ENCODE results near the gene MALT1. TPM values are rescaled to one million over a fixed set of nuclear protein-coding genes. Genes with fewer than 3 reads are reported as not detected.

MALT1 gene
- total RNA-seq, 1 donor from 2014 or later: 14.1 TPM

DNA sequence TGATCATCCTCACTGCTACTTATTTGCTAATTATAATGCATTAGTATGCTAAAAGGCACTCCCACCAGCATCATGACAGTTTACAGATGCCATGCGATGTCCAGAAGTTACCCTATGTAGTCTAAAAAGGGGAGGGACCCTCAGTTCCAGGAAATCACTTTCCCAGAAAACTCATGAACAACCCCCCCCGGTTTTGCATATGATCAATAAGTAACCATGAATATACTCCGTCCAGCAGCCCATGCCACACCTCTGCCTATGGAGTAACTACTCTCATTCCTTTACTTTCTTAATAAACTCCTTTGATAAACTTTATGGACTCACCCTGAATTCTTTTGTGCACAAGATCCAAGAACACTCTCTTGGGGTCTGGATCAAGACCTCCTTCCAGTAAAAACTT, 86.8 kb downstream of the MALT1 start:
- Mint-ChIP-seq H3K27ac (no peak overlapping the region), H3K4me3 (ENCODE audit: low read depth) (no peak overlapping the region), H3K36me3 (ENCODE audit: insufficient read depth) (no peaks in the 10 kb centered on the region), H3K9me3 (ENCODE audit: low read depth) (no peaks in the 10 kb centered on the region), H3K4me1 (ENCODE audit: low read depth) (no peaks in the 10 kb centered on the region), H3K27me3 (peaks cover 14% of the 10 kb centered on the region)
- TF ChIP-seq, protein P1, sequence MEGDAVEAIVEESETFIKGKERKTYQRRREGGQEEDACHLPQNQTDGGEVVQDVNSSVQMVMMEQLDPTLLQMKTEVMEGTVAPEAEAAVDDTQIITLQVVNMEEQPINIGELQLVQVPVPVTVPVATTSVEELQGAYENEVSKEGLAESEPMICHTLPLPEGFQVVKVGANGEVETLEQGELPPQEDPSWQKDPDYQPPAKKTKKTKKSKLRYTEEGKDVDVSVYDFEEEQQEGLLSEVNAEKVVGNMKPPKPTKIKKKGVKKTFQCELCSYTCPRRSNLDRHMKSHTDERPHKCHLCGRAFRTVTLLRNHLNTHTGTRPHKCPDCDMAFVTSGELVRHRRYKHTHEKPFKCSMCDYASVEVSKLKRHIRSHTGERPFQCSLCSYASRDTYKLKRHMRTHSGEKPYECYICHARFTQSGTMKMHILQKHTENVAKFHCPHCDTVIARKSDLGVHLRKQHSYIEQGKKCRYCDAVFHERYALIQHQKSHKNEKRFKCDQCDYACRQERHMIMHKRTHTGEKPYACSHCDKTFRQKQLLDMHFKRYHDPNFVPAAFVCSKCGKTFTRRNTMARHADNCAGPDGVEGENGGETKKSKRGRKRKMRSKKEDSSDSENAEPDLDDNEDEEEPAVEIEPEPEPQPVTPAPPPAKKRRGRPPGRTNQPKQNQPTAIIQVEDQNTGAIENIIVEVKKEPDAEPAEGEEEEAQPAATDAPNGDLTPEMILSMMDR (IDR thresholded peaks at IDR 0.05; ENCODE audit: unreplicated experiment): no peak
- DNase-seq (ENCODE audit: low spot score, unreplicated experiment): no peak

DNA sequence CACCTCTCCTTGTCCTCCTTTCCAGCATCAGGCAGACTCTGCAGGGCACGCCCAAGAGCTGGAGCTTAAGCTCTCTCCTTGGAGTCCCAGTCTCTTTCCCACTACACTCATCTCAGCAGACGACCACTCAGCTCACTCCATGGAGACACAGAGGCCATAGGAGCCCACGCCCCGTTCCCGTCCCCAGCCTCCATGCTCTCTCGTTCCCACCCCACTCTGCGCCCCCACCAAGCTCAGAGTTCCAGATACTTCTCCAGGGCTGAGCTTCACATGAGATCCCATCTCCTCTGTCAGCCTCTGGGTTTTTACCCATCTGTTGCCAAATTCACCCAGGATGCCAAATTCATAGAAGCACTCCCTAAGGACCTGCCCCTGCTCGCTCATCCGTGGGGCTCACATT, 87.3 kb downstream of the MALT1 start:
- no peak for DNase-seq (ENCODE audit: low spot score, unreplicated experiment)
- no peaks in the 10 kb centered on the region for H3K9me3 Mint-ChIP-seq (ENCODE audit: low read depth)
- H3K36me3 Mint-ChIP-seq (ENCODE audit: insufficient read depth): no peaks in the 10 kb centered on the region
- no peaks in the 10 kb centered on the region for H3K4me1 Mint-ChIP-seq (ENCODE audit: low read depth)
- H3K27ac Mint-ChIP-seq: peak overlapping the region; percentile 10
- H3K4me3 Mint-ChIP-seq (ENCODE audit: low read depth): no peak overlapping the region
- peaks cover 18% of the 10 kb centered on the region for H3K27me3 Mint-ChIP-seq
- TF ChIP-seq, protein P1 (IDR thresholded peaks at IDR 0.05; ENCODE audit: unreplicated experiment): no peak

DNA sequence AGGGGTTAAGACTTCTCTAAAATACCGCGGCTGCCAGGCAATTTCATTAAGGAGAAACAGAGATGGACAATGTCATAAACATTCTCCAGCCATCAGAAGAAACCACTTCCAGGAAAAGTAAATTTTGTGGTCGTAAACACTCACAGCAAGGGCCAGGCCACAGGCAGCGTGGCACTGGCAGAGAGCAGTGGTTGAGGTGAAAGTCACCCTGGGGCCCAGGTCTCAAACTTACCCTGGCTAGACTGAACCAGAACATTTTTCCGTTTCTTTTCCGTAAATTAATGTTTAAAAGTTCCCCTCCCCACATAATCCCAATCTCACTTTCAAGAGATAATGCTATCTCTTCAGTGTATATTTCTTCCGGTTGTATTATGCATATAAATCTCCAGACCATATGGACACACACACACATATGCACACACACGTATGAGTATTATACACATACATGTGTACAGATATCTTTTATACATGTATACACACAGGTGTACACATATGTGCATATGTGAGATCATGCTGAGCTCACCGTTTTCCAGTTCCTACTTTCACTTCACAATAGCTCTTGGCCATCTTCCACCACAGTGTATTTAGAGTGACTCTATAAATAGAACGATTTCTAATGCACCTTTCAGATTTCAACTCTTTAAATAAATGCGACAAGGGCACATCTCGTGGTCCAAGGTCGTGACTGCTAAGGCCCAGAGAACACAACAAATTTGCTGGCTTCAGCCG, 90.1 kb downstream of the MALT1 start:
- H3K27ac Mint-ChIP-seq: no peak overlapping the region
- no peaks in the 10 kb centered on the region for H3K9me3 Mint-ChIP-seq (ENCODE audit: low read depth)
- no peaks in the 10 kb centered on the region for H3K36me3 Mint-ChIP-seq (ENCODE audit: insufficient read depth)
- peaks cover 33% of the 10 kb centered on the region for H3K27me3 Mint-ChIP-seq
- no peak for DNase-seq (ENCODE audit: low spot score, unreplicated experiment)
- no peaks in the 10 kb centered on the region for H3K4me1 Mint-ChIP-seq (ENCODE audit: low read depth)
- no peak overlapping the region for H3K4me3 Mint-ChIP-seq (ENCODE audit: low read depth)
- TF ChIP-seq, protein P1 (IDR thresholded peaks at IDR 0.05; ENCODE audit: unreplicated experiment): no peak

DNA sequence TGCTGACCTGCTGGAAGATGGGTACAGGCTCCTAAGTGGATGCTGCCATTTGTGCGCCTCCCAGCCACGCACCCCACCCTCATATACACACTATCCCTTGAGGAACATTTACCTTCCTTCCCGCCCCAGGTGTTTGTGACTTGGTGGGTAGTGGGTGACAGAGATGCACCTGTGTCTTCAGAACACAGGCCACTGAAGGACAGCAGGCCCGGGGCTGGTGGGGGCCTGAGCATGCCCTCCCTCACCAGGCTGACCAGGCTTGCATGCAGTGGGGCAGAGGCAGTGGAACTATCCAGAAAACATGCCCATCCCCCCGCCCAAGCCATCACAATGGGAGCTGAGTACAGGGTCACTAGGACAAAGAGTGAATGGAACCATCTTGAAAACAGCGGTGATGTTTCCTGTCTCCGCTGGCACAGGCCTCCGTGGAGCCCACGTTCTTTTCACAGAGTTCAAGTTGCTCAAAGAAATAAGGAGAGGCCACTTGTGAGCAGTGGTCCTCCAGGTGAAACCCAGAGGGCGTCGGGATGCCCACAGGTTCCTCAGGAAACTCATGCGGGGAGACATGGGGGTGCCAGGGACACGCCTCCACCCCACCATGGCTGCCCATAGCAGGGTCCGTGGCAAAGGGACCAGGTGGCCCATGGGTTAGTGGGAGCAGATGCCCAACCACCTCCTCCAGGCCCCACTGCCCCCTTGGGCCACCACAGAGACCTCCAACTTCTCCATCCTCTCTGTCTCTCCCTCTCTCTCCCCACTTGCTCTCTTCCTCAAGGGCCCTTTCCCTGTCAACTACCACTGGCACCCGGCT, 90.9 kb downstream of the MALT1 start:
- Mint-ChIP-seq H3K27ac (no peak overlapping the region), H3K27me3 (peaks cover 41% of the 10 kb centered on the region), H3K9me3 (ENCODE audit: low read depth) (no peaks in the 10 kb centered on the region), H3K36me3 (ENCODE audit: insufficient read depth) (no peaks in the 10 kb centered on the region), H3K4me3 (ENCODE audit: low read depth) (no peak overlapping the region), H3K4me1 (ENCODE audit: low read depth) (no peaks in the 10 kb centered on the region)
- no peak for DNase-seq (ENCODE audit: low spot score, unreplicated experiment)
- TF ChIP-seq, protein P1 (IDR thresholded peaks at IDR 0.05; ENCODE audit: unreplicated experiment): no peak

DNA sequence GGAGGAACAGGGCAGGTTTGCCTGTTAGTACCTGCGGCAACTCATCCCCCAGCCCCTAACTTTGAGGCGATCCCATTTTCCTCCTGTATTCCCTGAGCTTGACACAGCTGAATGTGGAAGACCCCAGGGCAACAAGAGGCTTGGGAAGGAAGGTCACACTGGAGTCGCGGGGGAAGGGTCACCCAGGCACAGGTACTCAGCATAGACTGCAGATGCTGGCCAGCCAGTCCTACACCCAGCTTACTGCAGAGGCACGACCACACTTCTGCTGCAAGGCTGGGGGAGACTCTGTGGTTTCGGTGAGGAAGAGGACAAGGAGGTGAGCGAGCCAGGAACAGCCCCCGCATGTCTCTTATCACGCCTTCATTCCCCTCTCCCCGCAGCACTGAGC, 91.5 kb downstream of the MALT1 start:
- Mint-ChIP-seq H3K36me3 (ENCODE audit: insufficient read depth) (no peaks in the 10 kb centered on the region), H3K9me3 (ENCODE audit: low read depth) (no peaks in the 10 kb centered on the region), H3K4me1 (ENCODE audit: low read depth) (peaks cover under 1% of the 10 kb centered on the region), H3K27me3 (peaks cover 44% of the 10 kb centered on the region), H3K27ac (no peak overlapping the region), H3K4me3 (ENCODE audit: low read depth) (no peak overlapping the region)
- TF ChIP-seq, protein P1 (IDR thresholded peaks at IDR 0.05; ENCODE audit: unreplicated experiment): no peak
- peak; percentile 1 for DNase-seq (ENCODE audit: low spot score, unreplicated experiment)
